IgD-negative memory B cell (primary cell): ENCODE results near the gene NGB. TPM values are rescaled to one million over a fixed set of nuclear protein-coding genes. Genes with fewer than 3 reads are reported as not detected.

ENCODE experiments used
- H3K27ac Mint-ChIP-seq, 3 donors: one replicate each; pipeline ENCODE4 v1.8.0; 2020 to 2022; ENCODE audit warnings: mild to moderate bottlenecking in 3 of 3, mixed read lengths in 3 of 3, moderate library complexity in 1 of 3
- H3K27me3 Mint-ChIP-seq: one replicate; pipeline ENCODE4 v1.8.0; 2021; ENCODE audit warnings: mixed read lengths
- H3K36me3 Mint-ChIP-seq: one replicate; pipeline ENCODE4 v1.8.0; 2020; ENCODE audit warnings: mild to moderate bottlenecking, mixed read lengths
- H3K4me1 Mint-ChIP-seq, 3 donors: one replicate each; pipeline ENCODE4 v1.8.0; 2020 to 2022; ENCODE audit warnings: mixed read lengths in 3 of 3, mild to moderate bottlenecking in 1 of 3
- H3K4me3 Mint-ChIP-seq, 4 donors: one replicate each; pipeline ENCODE4 v1.8.0; 2020 to 2022; ENCODE audit warnings: mild to moderate bottlenecking in 4 of 4, mixed read lengths in 4 of 4, moderate library complexity in 3 of 4
- H3K9me3 Mint-ChIP-seq, 3 donors: one replicate each; pipeline ENCODE4 v1.8.0; 2020 to 2021; ENCODE audit warnings: mixed read lengths in 3 of 3, mild to moderate bottlenecking in 1 of 3
- polyA plus RNA-seq: library from polyadenylated mRNA; unstranded; fragments of 300-500 nt; fragmentation: Illumina TruSeq; gene quantifications from one replicate; pipeline ENCODE4 v1.2.3, GENCODE V29; 2021

NGB gene
- polyA plus RNA-seq, 1 donor from 2014 or later = not detected

GRCh38 chr14:77220246-77221017, 50.6 kb downstream of the NGB start:
- H3K4me1 Mint-ChIP-seq = peaks cover 0 to 5% (median 0%) of the 10 kb centered on the region in 3 donors
- H3K36me3 Mint-ChIP-seq = peaks cover 3% of the 10 kb centered on the region
- H3K4me3 Mint-ChIP-seq = peak overlapping the region in 1 of 4 donors; percentile 37
- H3K9me3 Mint-ChIP-seq = no peaks in the 10 kb centered on the region
- peaks cover 10% of the 10 kb centered on the region for H3K27me3 Mint-ChIP-seq
- no peak overlapping the region for H3K27ac Mint-ChIP-seq

GRCh38 chr14:77219591-77219990, 51.4 kb downstream of the NGB start:
- Mint-ChIP-seq H3K27ac (no peak overlapping the region), H3K4me1 (peaks cover 0 to 5% (median 0%) of the 10 kb centered on the region in 3 donors), H3K27me3 (peaks cover 10% of the 10 kb centered on the region), H3K9me3 (no peaks in the 10 kb centered on the region), H3K4me3 (no peak overlapping the region), H3K36me3 (peaks cover 3% of the 10 kb centered on the region)

GRCh38 chr14:77217551-77217950, 53.5 kb downstream of the NGB start:
- no peak overlapping the region for H3K4me3 Mint-ChIP-seq
- peaks cover 3% of the 10 kb centered on the region for H3K36me3 Mint-ChIP-seq
- H3K27ac Mint-ChIP-seq = no peak overlapping the region
- no peaks in the 10 kb centered on the region for H3K9me3 Mint-ChIP-seq
- H3K4me1 Mint-ChIP-seq = peaks cover 0 to 9% (median 7%) of the 10 kb centered on the region in 3 donors
- peaks cover 10% of the 10 kb centered on the region for H3K27me3 Mint-ChIP-seq

Other genes with a start within 250 kb of the NGB start
- gene IRF2BPL, start 242.5 kb downstream of the NGB start, polyA plus RNA-seq = 2.6 TPM
- gene CIPC, start 172.9 kb downstream of the NGB start, polyA plus RNA-seq = 14.7 TPM
- not detected for gene ZDHHC22, start 129.4 kb downstream of the NGB start, polyA plus RNA-seq
- 0.24 TPM for gene TMEM63C, start 89.4 kb downstream of the NGB start, polyA plus RNA-seq
- 2.3 TPM for gene POMT2, start 49.7 kb upstream of the NGB start, polyA plus RNA-seq
- 15.4 TPM for gene GSTZ1, start 49.8 kb upstream of the NGB start, polyA plus RNA-seq
- 18.9 TPM for gene TMED8, start 105.9 kb upstream of the NGB start, polyA plus RNA-seq
- 0.08 TPM for gene SAMD15, start 106.2 kb upstream of the NGB start, polyA plus RNA-seq
- 0.34 TPM for gene NOXRED1, start 152.3 kb upstream of the NGB start, polyA plus RNA-seq
- 7.4 TPM for gene VIPAS39, start 186.4 kb upstream of the NGB start, polyA plus RNA-seq
- gene AHSA1, start 186.9 kb upstream of the NGB start, polyA plus RNA-seq = 134 TPM
- not detected for gene ISM2, start 227.6 kb upstream of the NGB start, polyA plus RNA-seq